Measurements from ENCODE around the gene LIF.

LIF gene

GRCh38 chr22:30262917-30263741 is 16.6 kb upstream of the LIF start:
- DNase-seq: peak; percentile 11 to 71

DNA sequence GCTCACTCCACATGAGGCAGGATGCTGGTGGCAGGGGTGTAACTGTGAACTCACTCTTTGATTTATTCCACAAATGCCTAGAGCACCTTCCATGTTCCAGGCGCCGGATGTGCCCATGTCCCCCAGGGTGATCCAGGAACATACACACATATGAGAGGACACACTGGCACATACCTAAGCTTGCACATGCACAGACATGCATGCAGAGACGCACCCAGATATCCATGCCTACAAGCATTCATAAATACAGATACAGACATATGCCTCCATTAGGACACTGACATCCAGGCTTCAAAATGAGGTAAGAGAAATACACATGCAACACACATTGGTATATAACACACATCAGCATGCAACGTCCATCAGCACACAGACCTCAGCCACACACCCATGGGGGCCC is 15.6 kb upstream of the LIF start:
- no peak for DNase-seq

GRCh38 chr22:30261134-30261533 is 14.6 kb upstream of the LIF start:
- no peak for DNase-seq

DNA sequence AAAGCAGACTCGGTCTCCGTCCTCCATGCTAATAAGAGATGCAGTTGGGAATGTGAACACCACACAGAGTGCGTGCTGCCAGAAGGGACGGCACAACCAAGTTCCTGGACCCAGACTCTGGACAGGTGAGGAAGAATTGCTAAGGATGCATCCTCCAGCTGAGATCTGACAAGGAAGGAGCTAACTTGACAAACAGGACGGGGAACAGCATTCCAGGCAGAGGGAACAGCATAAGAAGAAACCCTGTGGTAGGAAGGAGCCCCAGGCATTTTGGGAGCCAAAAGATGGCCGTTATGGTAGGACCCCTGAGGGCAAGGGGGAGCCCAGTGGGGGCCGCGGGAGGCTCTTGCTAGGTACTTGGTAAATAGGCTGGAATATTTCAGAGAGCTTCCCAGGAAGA is 14.1 kb upstream of the LIF start:
- DNase-seq: no peak

- DNase-seq: no peak
Observed at GRCh38 chr22:30260276-30260675, 13.7 kb upstream of the LIF start.

- no peak for DNase-seq
Observed at GRCh38 chr22:30254314-30254713, 7.8 kb upstream of the LIF start.

GRCh38 chr22:30253205-30253852 is 6.8 kb upstream of the LIF start:
- no peak for DNase-seq

DNA sequence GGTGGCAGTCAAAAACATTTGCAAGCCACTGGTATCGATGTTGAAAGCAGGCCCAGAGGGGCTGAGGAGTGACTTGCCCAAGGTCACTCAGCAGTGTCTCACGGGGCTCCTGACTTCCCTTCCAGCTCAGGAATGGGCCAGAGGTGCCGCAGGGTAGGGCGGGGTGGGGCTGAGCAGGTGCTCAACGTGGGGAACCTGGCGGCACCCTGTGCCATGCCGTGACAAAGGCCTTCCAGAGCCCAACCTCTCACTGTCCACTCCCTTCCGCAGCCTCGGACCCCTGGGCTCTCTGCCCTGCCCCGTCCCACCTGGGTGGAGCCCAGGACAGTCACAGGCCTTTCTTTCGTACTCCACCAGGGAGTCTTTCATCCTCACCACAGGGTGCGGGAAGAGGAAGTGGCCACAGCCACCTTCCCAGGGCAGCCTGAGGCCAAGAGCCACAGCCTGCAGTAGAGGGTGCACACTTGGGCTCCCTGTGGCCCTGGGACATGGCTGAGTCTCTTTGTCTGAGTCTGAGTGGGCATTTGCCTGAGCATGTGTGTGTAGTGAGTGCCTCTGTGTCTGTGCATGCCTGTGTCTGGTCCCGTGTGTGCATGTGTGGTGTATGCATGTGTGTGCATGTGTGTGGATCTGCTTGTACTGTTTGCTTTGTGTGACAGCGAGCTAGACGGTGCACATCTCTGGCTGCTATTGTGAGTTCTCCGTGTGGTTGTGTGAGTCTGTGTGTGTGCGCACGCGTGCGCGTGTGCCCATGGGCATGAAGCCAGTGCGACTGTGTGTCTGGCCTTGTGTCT is 6.0 kb upstream of the LIF start:
- DNase-seq: no peak

GRCh38 chr22:30251711-30252110 is 5.2 kb upstream of the LIF start:
- DNase-seq: no peak

GRCh38 chr22:30250661-30251267 is 4.2 kb upstream of the LIF start:
- DNase-seq: no peak

DNA sequence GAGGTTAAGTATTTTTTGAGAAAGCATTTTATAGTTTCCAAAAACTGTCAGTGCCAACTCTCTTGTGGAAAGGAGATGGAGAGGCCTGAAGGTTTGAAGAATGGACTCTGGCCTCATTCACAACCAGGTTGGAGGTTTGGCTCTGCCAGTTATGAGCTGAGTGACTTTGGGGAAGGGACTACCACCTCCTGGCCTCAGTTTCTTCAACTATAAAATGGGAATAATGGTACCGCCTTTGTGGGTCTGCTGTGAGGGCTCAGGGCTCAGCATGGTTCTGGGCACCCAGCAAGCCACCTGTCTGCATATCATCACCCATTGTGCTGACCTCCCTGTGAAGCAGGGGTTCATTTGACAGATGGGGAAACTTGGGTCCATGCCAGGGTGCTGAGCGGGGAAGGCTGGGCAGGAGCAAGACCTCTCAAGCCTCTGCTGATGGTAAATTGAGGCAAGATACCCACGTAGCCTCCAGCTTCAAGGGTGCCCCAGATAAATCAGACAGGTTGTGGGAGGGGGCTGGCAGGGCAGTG is 3.5 kb upstream of the LIF start:
- DNase-seq: no peak

DNA sequence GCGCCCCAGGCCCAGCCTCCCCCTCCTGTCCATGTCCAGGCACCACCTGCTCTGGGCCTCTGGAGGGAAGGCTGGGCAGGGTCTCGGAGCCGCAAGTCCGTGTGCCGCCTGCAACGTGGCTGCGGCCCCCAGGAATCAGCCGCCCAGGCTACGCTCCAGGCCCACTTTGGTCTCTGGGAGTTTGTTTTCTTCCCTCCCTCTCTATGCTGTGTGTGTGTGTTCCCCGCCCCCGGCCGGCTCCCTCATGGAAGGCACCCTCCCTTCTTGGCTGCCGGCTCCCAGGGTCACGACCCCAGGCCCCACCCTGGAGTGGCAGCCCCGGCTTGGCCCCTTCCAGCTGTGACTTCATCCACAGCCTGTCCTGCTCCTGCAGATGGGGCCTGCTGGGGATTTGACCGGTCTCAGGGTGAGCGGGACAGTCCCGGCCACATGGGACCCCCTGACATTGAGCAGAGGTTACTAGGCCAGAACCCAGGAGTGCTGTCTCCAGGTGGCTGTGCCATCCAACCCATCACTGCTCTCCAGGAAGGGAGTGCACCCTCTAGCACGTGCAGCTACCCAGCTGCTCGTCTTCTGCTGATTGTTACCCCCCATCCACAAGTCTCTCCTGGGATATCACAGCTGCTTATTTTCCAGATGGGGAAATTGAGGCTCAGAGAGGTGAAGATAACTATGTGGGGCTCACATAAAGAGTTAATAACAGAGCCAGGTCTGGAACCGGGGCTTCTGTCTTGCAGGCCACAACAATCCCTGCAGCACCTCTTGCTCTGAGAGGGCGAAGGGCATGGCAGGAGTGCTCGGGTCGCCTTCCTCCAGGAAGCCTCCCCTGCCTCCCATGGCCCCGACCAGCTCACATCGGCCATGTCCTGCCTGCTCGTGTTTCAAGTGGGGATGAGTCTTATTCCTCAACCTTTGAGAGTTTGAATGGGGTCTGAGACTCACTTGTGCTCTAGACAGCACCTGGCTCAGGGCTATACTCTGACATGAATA is 2.8 kb upstream of the LIF start:
- DNase-seq: no peak

DNA sequence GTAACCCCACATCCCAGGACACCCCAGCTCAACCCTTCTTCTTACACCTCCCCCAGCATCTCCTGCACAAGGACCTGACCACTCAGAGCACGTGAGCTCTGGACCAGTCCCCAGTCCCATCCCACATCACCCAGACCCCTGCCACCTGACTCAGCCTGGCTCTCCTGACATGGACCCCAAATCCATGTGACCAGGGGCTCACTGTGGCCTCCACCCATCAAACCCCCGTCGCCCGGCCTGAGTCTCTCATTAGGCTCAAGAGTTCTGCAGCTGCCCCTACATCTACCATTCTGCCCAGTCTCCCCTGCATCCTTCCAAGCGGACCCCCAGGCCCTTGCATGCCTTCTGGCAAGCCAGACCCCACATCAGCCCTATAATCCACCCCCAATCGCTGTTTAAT is 1.9 kb upstream of the LIF start:
- no peak for DNase-seq

DNA sequence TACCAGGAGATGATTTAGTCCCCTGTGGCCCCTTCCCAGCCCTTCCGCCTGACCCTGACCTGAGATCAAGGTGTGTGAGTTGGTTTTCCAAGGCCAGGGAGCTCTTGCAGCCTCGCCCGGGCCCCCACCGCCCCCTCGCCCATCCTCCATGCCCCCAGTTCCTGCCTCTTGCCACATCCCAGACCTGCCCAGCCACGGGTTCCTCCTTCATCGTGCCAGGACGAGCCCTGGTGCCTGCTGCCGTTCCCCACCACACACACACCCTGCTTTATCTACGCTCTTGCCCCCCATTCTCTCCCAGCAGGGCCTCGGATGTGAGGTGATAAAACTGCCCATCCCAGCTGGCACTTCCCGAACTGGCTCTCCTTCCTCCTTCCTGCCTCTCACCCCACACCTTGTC is 1.4 kb upstream of the LIF start:
- DNase-seq: no peak

DNA sequence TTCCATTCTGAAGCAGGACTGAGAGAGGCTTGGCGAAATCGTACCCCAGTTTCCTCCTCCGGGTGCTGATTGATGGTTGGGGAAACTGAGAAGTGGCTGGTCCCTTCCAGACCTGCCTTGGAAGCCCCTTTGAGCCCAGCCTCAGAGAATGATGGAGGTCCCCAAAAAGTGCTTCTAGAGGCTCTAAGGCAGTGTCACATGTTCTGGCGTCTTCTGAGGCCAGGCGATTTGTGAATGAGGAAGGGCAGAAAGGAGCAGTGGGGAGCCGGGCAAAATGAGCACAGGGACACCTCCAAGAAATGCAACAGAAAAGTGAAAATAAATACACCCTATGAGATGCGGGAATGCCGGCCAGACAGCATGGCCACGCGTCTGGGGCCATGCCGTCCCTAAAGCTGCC is 1.0 kb upstream of the LIF start:
- no peak for DNase-seq

DNA sequence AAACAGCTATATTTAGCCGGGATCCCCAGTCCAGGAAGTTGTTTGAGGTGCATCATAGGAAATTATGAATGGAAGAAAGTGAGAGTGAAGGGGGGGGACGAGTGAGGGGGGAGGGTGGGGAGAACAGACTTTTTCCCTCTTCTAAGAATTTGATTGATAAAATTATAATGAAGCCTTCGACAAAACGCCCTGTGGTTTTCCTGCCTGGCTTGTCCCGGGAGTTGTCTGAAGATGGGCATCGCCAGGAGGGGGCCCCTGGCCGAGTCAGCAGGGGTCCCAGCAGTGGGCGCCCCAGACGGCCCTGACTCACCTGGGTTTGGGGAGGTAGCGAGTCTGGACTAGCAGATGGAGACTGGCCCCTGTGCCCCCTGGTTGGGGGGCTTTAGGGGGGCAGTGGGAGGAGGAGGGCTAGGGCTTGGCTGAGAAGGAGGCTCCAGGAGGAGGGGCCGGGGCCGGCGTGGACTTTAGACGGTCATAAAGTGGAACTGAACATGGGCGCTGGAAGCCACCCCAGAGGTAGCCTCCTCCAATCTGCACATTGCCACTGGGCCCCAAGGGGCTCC is 336 bp upstream of the LIF start:
- no peak for DNase-seq

DNA sequence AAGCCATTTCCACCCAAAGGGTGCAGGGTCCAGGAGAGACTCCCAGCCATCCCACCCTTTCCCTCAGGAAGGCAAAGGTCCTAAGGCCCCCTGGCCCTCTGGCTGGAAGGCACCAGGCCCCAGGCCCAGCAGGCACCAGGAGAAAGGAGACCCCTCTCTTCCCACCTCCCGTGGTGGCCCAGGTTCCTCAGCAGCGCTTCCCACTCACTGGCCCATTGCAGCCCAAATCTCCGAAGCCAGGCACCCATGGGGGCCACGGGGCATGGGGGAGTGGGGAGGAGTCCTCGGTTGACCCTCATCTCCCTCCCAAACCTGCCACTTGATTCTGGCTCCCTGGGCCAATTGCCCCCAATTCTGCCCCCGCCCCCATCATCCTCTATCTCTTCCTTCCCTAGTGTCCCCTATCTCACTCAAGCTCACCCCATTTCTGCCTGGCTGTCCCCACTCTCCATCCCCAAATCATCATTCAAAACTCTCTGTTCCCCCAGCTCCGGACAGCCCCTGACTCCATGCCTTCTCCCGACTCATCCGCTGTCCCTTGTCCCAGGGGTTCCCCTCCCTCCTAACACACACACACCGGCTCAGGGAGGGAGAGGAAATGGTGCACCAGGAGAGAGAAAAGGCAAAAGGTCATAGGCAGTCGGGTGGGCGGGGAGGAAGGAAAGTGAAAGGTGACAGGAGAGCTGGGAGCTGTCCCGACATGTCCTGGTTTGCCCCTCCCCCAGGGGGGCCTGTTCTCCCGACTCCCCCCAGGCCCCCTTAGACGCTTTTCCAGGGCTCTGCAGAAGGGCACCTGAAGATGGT is 1.2 kb downstream of the LIF start:
- no peak for DNase-seq

DNA sequence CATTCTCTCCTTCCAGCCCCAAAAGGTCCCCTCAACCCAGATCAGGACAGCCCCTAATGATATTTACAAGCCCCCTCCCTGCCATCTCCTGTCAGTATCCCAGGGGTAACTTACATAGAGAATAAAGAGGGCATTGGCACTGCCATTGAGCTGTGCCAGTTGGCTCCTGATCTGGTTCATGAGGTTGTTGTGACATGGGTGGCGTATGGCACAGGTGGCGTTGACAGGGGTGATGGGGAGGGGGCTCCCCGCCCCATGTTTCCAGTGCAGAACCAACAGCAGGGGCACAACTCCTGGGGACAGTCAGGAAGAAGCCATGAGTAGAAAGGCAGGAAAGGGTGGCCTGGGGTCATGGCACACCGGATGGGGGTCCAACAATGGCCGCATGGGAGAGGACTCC is 1.9 kb downstream of the LIF start:
- no peak for DNase-seq

DNA sequence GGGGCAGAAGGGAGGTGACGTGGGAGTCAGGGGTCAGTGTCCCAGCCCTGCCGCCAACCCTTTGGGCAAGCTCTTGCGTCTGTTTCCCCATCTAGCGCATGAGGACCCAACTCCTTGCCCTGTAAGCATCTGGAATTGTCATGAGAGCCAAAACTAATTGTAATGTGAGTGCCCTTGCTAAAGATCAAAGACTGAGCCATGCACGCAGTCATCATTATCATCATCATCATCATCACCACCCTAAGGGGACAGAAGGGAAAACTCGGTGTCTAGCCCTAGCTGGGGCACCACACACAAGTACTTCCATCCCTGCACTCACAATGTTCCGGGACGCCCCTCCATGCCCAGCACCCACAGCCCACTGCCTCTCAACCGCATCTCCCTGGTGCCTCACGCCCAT is 2.5 kb downstream of the LIF start:
- no peak for DNase-seq

GRCh38 chr22:30243661-30244060 is 2.9 kb downstream of the LIF start:
- DNase-seq: no peak

Measured in NCI-H526 (cell line).